H1 (cell line): ENCODE results near the gene TBX18. TPM values are rescaled to one million over a fixed set of nuclear protein-coding genes. Genes with fewer than 3 reads are reported as not detected.

Experiments used
- CTCF ChIA-PET: fragments of 300-600 bp; sonication (Branson Sonifier 250); formaldehyde crosslinking; loops from one replicate; lab custom pipeline; 2021; ENCODE audit not compliant: partially characterized antibody; lab: Charles Lee
- POLR2A ChIA-PET: fragments of 300-600 bp; sonication (Branson Sonifier 250); formaldehyde crosslinking; loops from one replicate; lab custom pipeline; 2021; ENCODE audit warnings: inconsistent platforms; ENCODE audit not compliant: partially characterized antibody; lab: Charles Lee
- DNase-seq, 2 experiments: peaks; one replicate each; pipeline versions ENCODE4 v3.0.0 to v3.0.0-alpha.2; 2010 to 2022; ENCODE audit warnings: low spot score in 2 of 2, low read depth in 1 of 2, mixed read lengths in 1 of 2
- FAIRE-seq: peaks from 2 replicates; lab custom pipeline; 2011; peaks lifted over from hg19 to GRCh38; lab: Jason Lieb, UNC
- H2AFZ ChIP-seq: 2 replicates; pipeline ENCODE4 v1.8.1; 2012; ENCODE audit warnings: low read length, inconsistent platforms
- H2AK5ac ChIP-seq: 2 replicates; pipeline ENCODE4 v1.6.1; 2013; ENCODE audit warnings: low read depth, low read length
- H2BK120ac ChIP-seq: replicated peaks from 2 replicates; pipeline ENCODE3; 2013; ENCODE audit warnings: low read depth, low read length, inconsistent platforms
- H2BK12ac ChIP-seq: 2 replicates; pipeline ENCODE4 v1.6.1; 2013; ENCODE audit warnings: low read depth, low read length
- H2BK15ac ChIP-seq: 2 replicates; pipeline ENCODE4 v1.6.1; 2013; ENCODE audit warnings: low read length
- H2BK20ac ChIP-seq: 2 replicates; pipeline ENCODE4 v1.6.1; 2013; ENCODE audit warnings: low read length
- H2BK5ac ChIP-seq: 2 replicates; pipeline ENCODE4 v1.6.1; 2013; ENCODE audit warnings: low read depth, low read length
- H3K14ac ChIP-seq: 2 replicates; pipeline ENCODE4 v1.6.1; 2013; ENCODE audit warnings: inconsistent platforms; ENCODE audit not compliant: insufficient read length
- H3K18ac ChIP-seq: 2 replicates; pipeline ENCODE4 v1.6.1; 2013; ENCODE audit warnings: low read length; ENCODE audit errors: extremely low read depth
- H3K23ac ChIP-seq: 2 replicates; pipeline ENCODE4 v1.6.1; 2013; ENCODE audit warnings: inconsistent platforms; ENCODE audit not compliant: insufficient read length
- H3K23me2 ChIP-seq: 2 replicates; pipeline ENCODE4 v1.6.1; 2013; ENCODE audit warnings: low read depth, low read length
- H3K27ac ChIP-seq: 2 replicates; pipeline ENCODE4 v1.6.1; 2011; ENCODE audit warnings: low read depth, low read length, inconsistent platforms
- H3K27me3 ChIP-seq, 4 experiments: replicated peaks in 1 of 4; 1 replicate in 1 of 4; 2 replicates in 3 of 4; pipeline versions ENCODE4 v1.6.1 to v1.8.1; 2011 to 2013; ENCODE audit warnings: low read length in 3 of 4, mild to moderate bottlenecking in 3 of 4, inconsistent platforms in 2 of 4, mixed read lengths in 2 of 4, moderate library complexity in 1 of 4; ENCODE audit not compliant: control insufficient read depth in 3 of 4, insufficient read depth in 3 of 4; ENCODE audit errors: extremely low read depth in 1 of 4
- H3K36me3 ChIP-seq, 4 experiments: 2 replicates each; pipeline versions ENCODE4 v1.6.1 to v1.8.1; 2011 to 2013; ENCODE audit warnings: mild to moderate bottlenecking in 4 of 4, low read length in 3 of 4, moderate library complexity in 2 of 4, control low read depth in 1 of 4, inconsistent platforms in 1 of 4; ENCODE audit not compliant: insufficient read depth in 4 of 4, control insufficient read depth in 2 of 4
- H3K4ac ChIP-seq: replicated peaks from 2 replicates; pipeline ENCODE3; 2013; ENCODE audit warnings: low read length, low read depth, mixed read lengths, inconsistent platforms; ENCODE audit not compliant: insufficient read length
- H3K4me1 ChIP-seq, 4 experiments: replicated peaks in 1 of 4; 1 replicate in 1 of 4; 2 replicates in 3 of 4; pipeline versions ENCODE4 v1.6.1 to v1.8.1; 2011 to 2013; ENCODE audit warnings: low read length in 3 of 4, inconsistent platforms in 2 of 4, mixed read lengths in 1 of 4; ENCODE audit not compliant: insufficient read depth in 4 of 4, control insufficient read depth in 3 of 4
- H3K4me2 ChIP-seq, 2 experiments: 2 replicates each; pipeline versions ENCODE4 v1.6.1 to v1.8.1; 2011 to 2013; ENCODE audit warnings: low read depth in 2 of 2, low read length in 2 of 2, control low read depth in 1 of 2, inconsistent platforms in 1 of 2, mild to moderate bottlenecking in 1 of 2; ENCODE audit not compliant: insufficient read depth in 1 of 2
- H3K4me3 ChIP-seq, 4 experiments: fragments of 200-600, 300-600 bp in 1 of 4; sonication (generic), shearing (Covaris generic), sonication (Bioruptor Twin) in 1 of 4; 2 replicates each; pipeline versions ENCODE4 v1.5.1 to v1.8.1; 2011 to 2016; ENCODE audit warnings: low read length in 4 of 4, low read depth in 3 of 4, control low read depth in 2 of 4, inconsistent platforms in 2 of 4, mild to moderate bottlenecking in 2 of 4, mixed read lengths in 1 of 4, moderate library complexity in 1 of 4; ENCODE audit not compliant: insufficient read depth in 2 of 4; ENCODE audit errors: extremely low read depth in 1 of 4
- H3K56ac ChIP-seq: replicated peaks from 2 replicates; pipeline ENCODE3; 2013; ENCODE audit warnings: low read depth, mild to moderate bottlenecking, mixed read lengths, low read length, inconsistent platforms; ENCODE audit not compliant: insufficient read length
- H3K79me1 ChIP-seq: 2 replicates; pipeline ENCODE4 v1.6.1; 2013; ENCODE audit warnings: low read depth, low read length, control low read depth
- H3K79me2 ChIP-seq, 2 experiments: 2 replicates each; pipeline versions ENCODE4 v1.6.1 to v1.8.1; 2012 to 2013; ENCODE audit warnings: low read length in 2 of 2, mild to moderate bottlenecking in 2 of 2, inconsistent platforms in 1 of 2; ENCODE audit not compliant: insufficient read depth in 2 of 2, control insufficient read depth in 1 of 2
- H3K9ac ChIP-seq, 4 experiments: replicated peaks in 1 of 4; 1 replicate in 1 of 4; 2 replicates in 3 of 4; pipeline versions ENCODE4 v1.6.1 to v1.8.1; 2011 to 2013; ENCODE audit warnings: low read depth in 3 of 4, low read length in 3 of 4, control low read depth in 2 of 4, mild to moderate bottlenecking in 2 of 4, moderate library complexity in 2 of 4, inconsistent platforms in 1 of 4; ENCODE audit errors: extremely low read depth in 1 of 4
- H3K9me3 ChIP-seq, 2 experiments: 2 replicates each; pipeline versions ENCODE4 v1.6.1 to v1.8.1; 2012 to 2013; ENCODE audit warnings: mild to moderate bottlenecking in 2 of 2, moderate library complexity in 2 of 2, control low read depth in 1 of 2, inconsistent platforms in 1 of 2, low read depth in 1 of 2, low read length in 1 of 2, mixed read lengths in 1 of 2; ENCODE audit not compliant: insufficient read depth in 2 of 2
- H4K20me1 ChIP-seq, 2 experiments: replicated peaks in 1 of 2; 2 replicates each; pipeline versions ENCODE3 to v1.8.1; 2011 to 2013; ENCODE audit warnings: inconsistent platforms in 2 of 2, low read length in 2 of 2, mild to moderate bottlenecking in 1 of 2; ENCODE audit not compliant: insufficient read depth in 2 of 2, control insufficient read depth in 1 of 2
- H4K5ac ChIP-seq: 2 replicates; pipeline ENCODE4 v1.6.1; 2013; ENCODE audit warnings: low read length, low read depth, mixed read lengths, inconsistent platforms; ENCODE audit not compliant: insufficient read length
- H4K8ac ChIP-seq: 2 replicates; pipeline ENCODE4 v1.8.0; 2013; ENCODE audit warnings: mild to moderate bottlenecking, moderate library complexity, low read length, inconsistent platforms; ENCODE audit not compliant: insufficient read depth; ENCODE audit errors: extremely low read depth
- H4K91ac ChIP-seq: replicated peaks from 2 replicates; pipeline ENCODE3; 2013; ENCODE audit warnings: low read length, mixed read lengths, inconsistent platforms; ENCODE audit not compliant: insufficient read length
- ASH2L ChIP-seq: fragments of 200-600, 300-600 bp; sonication (generic); IDR thresholded peaks from one replicate; pipeline ENCODE4 v1.7.1; 2017; ENCODE audit warnings: low read length
- CEBPB ChIP-seq: IDR thresholded peaks from 2 replicates; pipeline ENCODE4 v1.6.1; 2012; ENCODE audit warnings: low read depth, low read length
- CHD2 ChIP-seq: IDR thresholded peaks from 2 replicates; pipeline ENCODE4 v1.6.1; 2012; ENCODE audit warnings: low read length, improper control_type of control experiment
- RNF2 ChIP-seq: fragments of 200-900, 300-1000 bp; sonication (generic); IDR thresholded peaks from 2 replicates; pipeline ENCODE4 v1.7.1; 2016; ENCODE audit warnings: borderline replicate concordance, low read depth, mild to moderate bottlenecking, antibody characterized with exemption, low read length; ENCODE audit not compliant: poor library complexity, severe bottlenecking; ENCODE audit errors: missing control alignments
- SIX5 ChIP-seq: IDR thresholded peaks from 2 replicates; pipeline ENCODE4 v1.6.1; 2011; ENCODE audit warnings: mild to moderate bottlenecking, low read depth, low read length
- SP2 ChIP-seq: IDR thresholded peaks from 2 replicates; pipeline ENCODE4 v1.6.1; 2012; ENCODE audit warnings: mild to moderate bottlenecking, low read length, inconsistent platforms
- YY1 ChIP-seq: IDR thresholded peaks from 2 replicates; pipeline ENCODE4 v1.6.1; 2011; ENCODE audit warnings: low read depth, mild to moderate bottlenecking, low read length
- WGBS, 2 experiments: shearing (Covaris generic) in 1 of 2; methylation state at CpG; one replicate each; pipeline versions ENCODE4 v1.1.6 to v1.1.7; 2013 to 2015; ENCODE audit warnings: low lambda C conversion rate in 2 of 2, mixed read lengths in 2 of 2, inconsistent platforms in 1 of 2, low coverage in 1 of 2, missing lambda C conversion rate in 1 of 2; ENCODE audit not compliant: insufficient replicate concordance in 2 of 2, insufficient coverage in 1 of 2, insufficient read length in 1 of 2; ENCODE audit errors: extremely low coverage in 1 of 2, missing lambda C conversion rate in 1 of 2; 5-methylcytosine and 5-hydroxymethylcytosine counted together
- polyA plus RNA-seq, 7 experiments: library from polyadenylated mRNA; depleted of rRNA in 3 of 7; stranded (reverse) in 5 of 7; unstranded in 2 of 7; fragments of >200 nt in 5 of 7; fragments of 200-250 nt in 2 of 7; gene quantifications; 1 replicate in 5 of 7; 2 replicates in 1 of 7; 4 replicates in 1 of 7; pipeline versions ENCODE4 v1.2.1 to v1.2.3, GENCODE V29; 2011 to 2013; ENCODE audit warnings: missing spikeins in 2 of 7, mixed read lengths in 2 of 7
- total RNA-seq: library from RNA; stranded (reverse); fragmentation: NEBNext Ultra II Directional; extraction: Animal tissue kit (Norgen Biotek cat#: 25700); gene quantifications from 2 replicates; pipeline ENCODE4 v1.2.1, GENCODE V29; 2021

TBX18 gene
- total and polyA plus RNA-seq, 2 of the 8 experiments (the other 6 are each of a cell fraction or from before 2014, with no cell fraction given): 0.02 TPM; not detected in 1

DNA sequence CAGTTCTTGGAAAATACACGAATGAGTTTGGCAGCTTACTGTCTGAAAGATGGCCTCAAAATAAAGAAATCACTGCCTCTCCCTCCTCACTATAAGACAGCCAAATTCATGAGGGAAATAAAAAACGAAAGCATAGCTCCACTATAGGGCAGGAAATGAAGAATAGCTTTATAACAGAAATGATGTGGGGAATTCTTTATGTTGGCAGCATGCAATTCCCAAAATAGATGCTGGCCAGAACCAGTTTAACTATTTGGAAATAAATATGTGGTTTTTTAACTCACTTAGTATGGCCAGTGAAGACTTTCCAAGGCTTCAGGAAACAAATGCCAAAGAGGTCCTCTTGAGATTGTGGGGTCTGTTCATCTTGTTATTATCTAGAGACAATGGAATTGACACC lies 100.5 kb downstream of the TBX18 start:
- H3K36me3 ChIP-seq: no peaks in the 10 kb centered on the region
- no peak overlapping the region for H2BK5ac ChIP-seq
- H2AK5ac ChIP-seq: no peak overlapping the region
- H3K79me1 ChIP-seq: no peaks in the 10 kb centered on the region
- POLR2A ChIA-PET: no interaction called here
- H3K4ac ChIP-seq: no peak overlapping the region
- FAIRE-seq (no peak), DNase-seq (no peak)
- H3K4me2 ChIP-seq: no peak overlapping the region
- H3K23ac ChIP-seq: no peak overlapping the region
- no peak overlapping the region for H2AFZ ChIP-seq
- no peak overlapping the region for H2BK20ac ChIP-seq
- no peak overlapping the region for H3K9ac ChIP-seq
- H2BK15ac ChIP-seq: no peak overlapping the region
- CTCF ChIA-PET: interaction anchor here (1.2 kb wide), 1 partner anchor 8 kb away, joined by 4 read pairs; no protein-coding TSS in a partner anchor
- H2BK12ac ChIP-seq: no peak overlapping the region
- no peaks in the 10 kb centered on the region for H3K79me2 ChIP-seq
- H3K56ac ChIP-seq: no peak overlapping the region
- no peaks in the 10 kb centered on the region; the same call in 1 of the 2 replicates for H3K23me2 ChIP-seq
- H4K20me1 ChIP-seq: no peaks in the 10 kb centered on the region
- H3K27me3 ChIP-seq: no peaks in the 10 kb centered on the region
- no peak overlapping the region for H4K8ac ChIP-seq
- H3K4me3 ChIP-seq: no peak overlapping the region
- no peak overlapping the region for H3K27ac ChIP-seq
- H2BK120ac ChIP-seq: no peak overlapping the region
- H3K9me3 ChIP-seq: no peaks in the 10 kb centered on the region
- H3K14ac ChIP-seq: no peak overlapping the region
- no peak overlapping the region for H4K5ac ChIP-seq
- H3K18ac ChIP-seq: no peak overlapping the region
- H3K4me1 ChIP-seq: no peaks in the 10 kb centered on the region
- WGBS, 2 experiments: 86% methylated on average over 2 of the region's 2 CpGs; no CpG with 5 or more reads in 1 of the 2 experiments
- no peak overlapping the region for H4K91ac ChIP-seq
- TF ChIP-seq YY1: no peak
- no peak for TF ChIP-seq CEBPB
- TF ChIP-seq RNF2: no peak
- no peak for TF ChIP-seq SIX5
- no peak for TF ChIP-seq ASH2L
- TF ChIP-seq CHD2: no peak
- no peak for TF ChIP-seq SP2
